K562 (cell line): Measurements from ENCODE around the gene RABGAP1. TPM values are rescaled to one million over a fixed set of nuclear protein-coding genes. Genes with fewer than 3 reads are reported as not detected.

ENCODE experiments used
- ATAC-seq: fragments of 200-7000 bp; cut with Tn5 transposase; 3 replicates; pipeline ENCODE4 v1.9.1; 2020; ENCODE audit warnings: moderate library complexity
- BruUV-seq: library from RNA; stranded (reverse); fragments of 400-500 nt; replicated peaks from 2 replicates; lab custom pipeline; 2021; lab: Mats Ljungman, UMichigan
- CTCF ChIA-PET: fragments of 300-600 bp; formaldehyde crosslinking; extraction: SDS; loops from one replicate; lab custom pipeline; 2021; ENCODE audit warnings: low intra/inter-chr PET ratio; lab: Yijun Ruan, JAX
- POLR2A ChIA-PET: fragments of 300-600, 350-650 bp; sonication (Branson Sonifier 250); formaldehyde crosslinking; extraction: SDS; loops from one replicate; lab custom pipeline; 2021; ENCODE audit warnings: antibody characterized with exemption, inconsistent platforms; lab: Yijun Ruan, JAX
- DNase-seq, 4 experiments: peaks; one replicate each; pipeline versions ENCODE4 v3.0.0 to v3.0.0-alpha.2; 2011 to 2018; ENCODE audit warnings: low spot score in 3 of 4, mixed read lengths in 3 of 4; ENCODE audit errors: extremely low read depth in 1 of 4
- FAIRE-seq: peaks from 2 replicates; lab custom pipeline; 2011; peaks lifted over from hg19 to GRCh38; lab: Jason Lieb, UNC
- H2AFZ ChIP-seq: 2 replicates; pipeline ENCODE4 v1.6.0; 2011; ENCODE audit warnings: low read depth, low read length, control low read depth, inconsistent platforms
- H3K27ac ChIP-seq: fragments of 200-600 bp; 3 replicates; pipeline ENCODE4 v1.8.0; 2011; ENCODE audit warnings: low read depth, mild to moderate bottlenecking, control low read depth, inconsistent platforms, low read length, moderate library complexity, mixed read lengths; ENCODE audit errors: extremely low read depth
- H3K27me3 ChIP-seq, 2 experiments: fragments of 300-600 bp in 1 of 2; 2 replicates in 1 of 2; 3 replicates in 1 of 2; pipeline versions ENCODE4 v1.6.0 to v1.8.0; 2011; ENCODE audit warnings: inconsistent platforms in 2 of 2, low read length in 2 of 2, mild to moderate bottlenecking in 1 of 2, mixed read lengths in 1 of 2, moderate library complexity in 1 of 2; ENCODE audit not compliant: control insufficient read depth in 2 of 2, insufficient read depth in 2 of 2
- H3K36me3 ChIP-seq: fragments of 300-600 bp; 3 replicates; pipeline ENCODE4 v1.8.0; 2011; ENCODE audit warnings: mild to moderate bottlenecking, low read length, inconsistent platforms; ENCODE audit not compliant: control insufficient read depth, insufficient read depth
- H3K4me1 ChIP-seq, 2 experiments: fragments of 200-600 bp in 1 of 2; replicated peaks in 1 of 2; 2 replicates in 1 of 2; 3 replicates in 1 of 2; pipeline versions ENCODE4 v1.5.1 to v1.8.0; 2011; ENCODE audit warnings: inconsistent platforms in 2 of 2, low read length in 2 of 2, mild to moderate bottlenecking in 1 of 2, mixed read lengths in 1 of 2, moderate library complexity in 1 of 2; ENCODE audit not compliant: control insufficient read depth in 2 of 2, insufficient read depth in 2 of 2
- H3K4me2 ChIP-seq: 2 replicates; pipeline ENCODE4 v1.6.1; 2011; ENCODE audit warnings: low read length, control low read depth, inconsistent platforms, mixed read lengths; ENCODE audit not compliant: insufficient read depth
- H3K4me3 ChIP-seq: fragments of 200-600 bp; sonication (generic), shearing (Covaris generic); 2 replicates; pipeline ENCODE4 v1.5.1; 2016; ENCODE audit warnings: control low read depth, inconsistent platforms
- H3K79me2 ChIP-seq: fragments of 200-600 bp; 3 replicates; pipeline ENCODE4 v1.8.0; 2011; ENCODE audit warnings: low read length, inconsistent platforms; ENCODE audit not compliant: control insufficient read depth, insufficient read depth
- H3K9ac ChIP-seq, 2 experiments: 2 replicates each; pipeline versions ENCODE4 v1.6.0 to v1.6.1; 2011; ENCODE audit warnings: low read depth in 2 of 2, low read length in 2 of 2, control low read depth in 1 of 2, inconsistent platforms in 1 of 2, mild to moderate bottlenecking in 1 of 2, mixed read lengths in 1 of 2; ENCODE audit not compliant: insufficient read depth in 1 of 2
- H3K9me1 ChIP-seq: one replicate; pipeline ENCODE4 v1.6.0; 2011; ENCODE audit warnings: inconsistent platforms, mild to moderate bottlenecking, low read length, moderate library complexity; ENCODE audit not compliant: control insufficient read depth, insufficient read depth
- H3K9me3 ChIP-seq: replicated peaks from 2 replicates; pipeline ENCODE4 v1.5.1; 2011; ENCODE audit warnings: low read depth, low read length, inconsistent platforms; ENCODE audit not compliant: control insufficient read depth, insufficient read depth
- H4K20me1 ChIP-seq: replicated peaks from 2 replicates; pipeline ENCODE4 v1.6.1; 2011; ENCODE audit warnings: low read length, inconsistent platforms, mixed read lengths; ENCODE audit not compliant: control insufficient read depth, insufficient read depth
- BDP1 ChIP-seq: IDR thresholded peaks from 3 replicates; pipeline ENCODE4 v1.6.1; 2011; ENCODE audit not compliant: insufficient read length, insufficient read depth
- BMI1 ChIP-seq: fragments of 150-350 bp; IDR thresholded peaks from 2 replicates; pipeline ENCODE4 v1.6.1; 2014; ENCODE audit warnings: low read length
- EWSR1 ChIP-seq: fragments of 450-650 bp; IDR thresholded peaks from 2 replicates; pipeline ENCODE4 v1.6.1; 2018; ENCODE audit warnings: borderline replicate concordance, mild to moderate bottlenecking, low read depth, moderate library complexity; ENCODE audit not compliant: partially characterized antibody
- KLF1 ChIP-seq: fragments of 450-650 bp; IDR thresholded peaks from 2 replicates; pipeline ENCODE4 v1.6.1; 2016; ENCODE audit warnings: missing genetic modification characterization, missing compliant biosample characterization
- MAFF ChIP-seq: IDR thresholded peaks from 2 replicates; pipeline ENCODE4 v1.6.1; 2012; ENCODE audit warnings: low read length, improper control_type of control experiment
- OTX1 ChIP-seq: fragments of 450-650 bp; formaldehyde crosslinking; IDR thresholded peaks from 2 replicates; pipeline ENCODE4 v1.4.0; 2022; ENCODE audit warnings: mild to moderate bottlenecking
- ZC3H4 ChIP-seq: sonication (generic); formaldehyde crosslinking; IDR thresholded peaks from 2 replicates; pipeline ENCODE4 v1.9.0; 2021; ENCODE audit warnings: missing genetic modification reagents, borderline replicate concordance
- ZZZ3 ChIP-seq: fragments of 450-650 bp; IDR thresholded peaks from 2 replicates; pipeline ENCODE4 v1.6.1; 2016; ENCODE audit warnings: antibody characterized with exemption, mild to moderate bottlenecking, moderate library complexity
- WGBS: fragments of 100-300 bp; shearing (Covaris generic); methylation state at CpG from one replicate; pipeline ENCODE4 v1.1.6; 2016; ENCODE audit warnings: low coverage, mixed read lengths; ENCODE audit not compliant: insufficient coverage; ENCODE audit errors: missing lambda C conversion rate; 5-methylcytosine and 5-hydroxymethylcytosine counted together
- in situ Hi-C: fragments of 300-500 bp; cut with MboI; formaldehyde crosslinking; loops from 4 replicates; pipeline ENCODE4 v1.15.0; 2018; ENCODE audit warnings: inconsistent platforms, mixed read lengths
- intact Hi-C: fragments of 100-400 bp; cut with micrococcal nuclease; formaldehyde crosslinking; loops from 2 replicates; pipeline ENCODE4 v1.14.2; 2022
- polyA plus RNA-seq, 8 experiments: library from polyadenylated mRNA; depleted of rRNA in 4 of 8; stranded (reverse) in 5 of 8; unstranded in 3 of 8; fragments of >200 nt; fragmentation: Nextera tagmentation in 2 of 8; fragmentation: Illumina TruSeq in 1 of 8; extraction: Ambion mirVana in 2 of 8; extraction: Trizol in 1 of 8; gene quantifications; 2 replicates each; pipeline versions ENCODE4 v1.2.1 to v1.2.3, GENCODE V29; 2011 to 2014; ENCODE audit warnings: inconsistent platforms in 1 of 8, missing spikeins in 1 of 8
- total RNA-seq, 7 experiments: library from RNA; depleted of rRNA in 6 of 7; stranded (reverse); fragments of >200 nt in 6 of 7; fragmentation: Illumina TruSeq in 2 of 7; extraction: Trizol in 2 of 7; gene quantifications; 2 replicates each; pipeline versions ENCODE4 v1.2.1 to v1.2.3, GENCODE V29; 2011 to 2021; ENCODE audit warnings: low replicate concordance in 1 of 7
- TF ChIP-seq, protein P1 (sequence below): fragments of 250-450 bp; sonication (Bioruptor Pico); IDR thresholded peaks from 2 replicates; pipeline ENCODE4 v1.5.0; 2022; ENCODE audit warnings: mild to moderate bottlenecking

RABGAP1 gene
- total and polyA plus RNA-seq, 9 of the 15 experiments (the other 6 are each of a cell fraction or from before 2014, with no cell fraction given) = 1.5 to 22.7 (median 13.1) TPM

GRCh38 chr9:123020796-123021195 lies 80.0 kb downstream of the RABGAP1 start (continued):
- TF ChIP-seq EWSR1 = no peak
- no peak for TF ChIP-seq KLF1
- no peak for TF ChIP-seq MAFF
- no peak for TF ChIP-seq ZZZ3
- TF ChIP-seq, protein P1, sequence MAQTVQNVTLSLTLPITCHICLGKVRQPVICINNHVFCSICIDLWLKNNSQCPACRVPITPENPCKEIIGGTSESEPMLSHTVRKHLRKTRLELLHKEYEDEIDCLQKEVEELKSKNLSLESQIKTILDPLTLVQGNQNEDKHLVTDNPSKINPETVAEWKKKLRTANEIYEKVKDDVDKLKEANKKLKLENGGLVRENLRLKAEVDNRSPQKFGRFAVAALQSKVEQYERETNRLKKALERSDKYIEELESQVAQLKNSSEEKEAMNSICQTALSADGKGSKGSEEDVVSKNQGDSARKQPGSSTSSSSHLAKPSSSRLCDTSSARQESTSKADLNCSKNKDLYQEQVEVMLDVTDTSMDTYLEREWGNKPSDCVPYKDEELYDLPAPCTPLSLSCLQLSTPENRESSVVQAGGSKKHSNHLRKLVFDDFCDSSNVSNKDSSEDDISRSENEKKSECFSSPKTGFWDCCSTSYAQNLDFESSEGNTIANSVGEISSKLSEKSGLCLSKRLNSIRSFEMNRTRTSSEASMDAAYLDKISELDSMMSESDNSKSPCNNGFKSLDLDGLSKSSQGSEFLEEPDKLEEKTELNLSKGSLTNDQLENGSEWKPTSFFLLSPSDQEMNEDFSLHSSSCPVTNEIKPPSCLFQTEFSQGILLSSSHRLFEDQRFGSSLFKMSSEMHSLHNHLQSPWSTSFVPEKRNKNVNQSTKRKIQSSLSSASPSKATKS (CRISPR knock-in tag) = no peak
- no peak for TF ChIP-seq BMI1

DNA sequence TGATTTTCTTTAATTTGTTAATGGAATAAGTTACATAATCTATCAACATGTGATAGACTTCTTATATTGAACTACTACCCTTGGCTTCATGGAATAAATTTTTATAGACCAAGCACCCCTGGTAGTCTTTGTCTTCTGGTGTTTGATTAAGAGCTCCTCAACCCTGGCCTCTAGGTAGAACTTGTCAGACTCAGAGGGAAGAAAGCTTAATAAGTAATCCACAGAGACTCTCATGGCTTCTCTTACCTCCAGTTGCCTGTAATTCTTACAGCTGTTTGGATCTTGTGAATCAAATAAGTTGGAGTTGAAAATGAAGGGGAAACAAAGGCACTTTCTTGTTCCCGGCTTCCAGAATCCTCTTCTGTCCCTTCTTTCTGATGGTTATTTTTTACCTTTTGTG lies 85.6 kb downstream of the RABGAP1 start:
- in situ Hi-C loops = no loop called here
- DNase-seq = no peak
- Histone ChIP-seq H3K4me1 (no peaks in the 10 kb centered on the region), H2AFZ (no peak overlapping the region), H3K79me2 (no peaks in the 10 kb centered on the region), H3K27ac (no peak overlapping the region), H3K9me1 (no peaks in the 10 kb centered on the region), H4K20me1 (no peaks in the 10 kb centered on the region), H3K4me3 (no peak overlapping the region), H3K9ac (no peak overlapping the region), H3K9me3 (no peaks in the 10 kb centered on the region), H3K27me3 (no peaks in the 10 kb centered on the region), H3K36me3 (peaks cover 12% of the 10 kb centered on the region; the same call in 1 of the 3 replicates), H3K4me2 (no peak overlapping the region)
- intact Hi-C loops = no loop called here
- no peak for ATAC-seq
- no TSS peak for BruUV-seq
- ChIA-PET POLR2A (interaction anchor here (1.2 kb wide), 1 partner anchor 16 kb away, joined by 4 read pairs; no protein-coding TSS in a partner anchor), CTCF (interaction anchor here (0.5 kb wide), 1 partner anchor 329 kb away, joined by 4 read pairs; no protein-coding TSS in a partner anchor)
- 92% methylated on average over 1 of the region's 1 CpG for WGBS
- TF ChIP-seq ZC3H4 (CRISPR knock-in tag) = no peak
- no peak for TF ChIP-seq OTX1 (CRISPR knock-in tag)
- no peak for TF ChIP-seq BDP1
- FAIRE-seq = no peak
